GM12878 (cell line): Measurements from ENCODE around the gene MYO16.

ENCODE experiments used
- RAD21 ChIP-seq: IDR thresholded peaks from 2 replicates; pipeline ENCODE4 v1.6.1; 2011; ENCODE audit warnings: mild to moderate bottlenecking, low read depth, low read length, moderate library complexity; ENCODE audit not compliant: insufficient read depth
- SIN3A ChIP-seq: IDR thresholded peaks from 2 replicates; pipeline ENCODE4 v1.6.1; 2012; ENCODE audit warnings: low read depth, low read length, improper control_type of control experiment
- SP1 ChIP-seq: IDR thresholded peaks from one replicate; pipeline ENCODE4 v1.6.1; 2011; ENCODE audit warnings: low read depth, low read length
- YY1 ChIP-seq: IDR thresholded peaks from 2 replicates; pipeline ENCODE4 v1.6.1; 2011; ENCODE audit warnings: low read depth, mild to moderate bottlenecking, low read length
- TF ChIP-seq, protein P1 (sequence below), 3 experiments: IDR thresholded peaks in 2 of 3; conservative IDR thresholded peaks in 1 of 3; 2 replicates each; pipeline ENCODE4 v1.5.1; 2011; ENCODE audit warnings: low read depth in 3 of 3, low read length in 3 of 3, mild to moderate bottlenecking in 3 of 3, control low read depth in 2 of 3, moderate library complexity in 2 of 3, inconsistent platforms in 1 of 3, mixed read lengths in 1 of 3; ENCODE audit not compliant: control insufficient read depth in 2 of 3, insufficient read depth in 1 of 3; ENCODE audit errors: extremely low read depth in 1 of 3

- TF ChIP-seq, protein P1, sequence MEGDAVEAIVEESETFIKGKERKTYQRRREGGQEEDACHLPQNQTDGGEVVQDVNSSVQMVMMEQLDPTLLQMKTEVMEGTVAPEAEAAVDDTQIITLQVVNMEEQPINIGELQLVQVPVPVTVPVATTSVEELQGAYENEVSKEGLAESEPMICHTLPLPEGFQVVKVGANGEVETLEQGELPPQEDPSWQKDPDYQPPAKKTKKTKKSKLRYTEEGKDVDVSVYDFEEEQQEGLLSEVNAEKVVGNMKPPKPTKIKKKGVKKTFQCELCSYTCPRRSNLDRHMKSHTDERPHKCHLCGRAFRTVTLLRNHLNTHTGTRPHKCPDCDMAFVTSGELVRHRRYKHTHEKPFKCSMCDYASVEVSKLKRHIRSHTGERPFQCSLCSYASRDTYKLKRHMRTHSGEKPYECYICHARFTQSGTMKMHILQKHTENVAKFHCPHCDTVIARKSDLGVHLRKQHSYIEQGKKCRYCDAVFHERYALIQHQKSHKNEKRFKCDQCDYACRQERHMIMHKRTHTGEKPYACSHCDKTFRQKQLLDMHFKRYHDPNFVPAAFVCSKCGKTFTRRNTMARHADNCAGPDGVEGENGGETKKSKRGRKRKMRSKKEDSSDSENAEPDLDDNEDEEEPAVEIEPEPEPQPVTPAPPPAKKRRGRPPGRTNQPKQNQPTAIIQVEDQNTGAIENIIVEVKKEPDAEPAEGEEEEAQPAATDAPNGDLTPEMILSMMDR (IDR thresholded peaks at IDR 0.05 in 2 of 3, conservative IDR thresholded peaks at IDR 0.05 in 1 of 3; ENCODE audit: control insufficient read depth in 2 of 3, extremely low read depth in 1 of 3, insufficient read depth in 1 of 3, low read depth in 3 of 3, low read length in 3 of 3): no peak
- TF ChIP-seq SIN3A: no peak
- TF ChIP-seq YY1: no peak
- TF ChIP-seq RAD21: no peak
- no peak for TF ChIP-seq SP1
Observed at GRCh38 chr13:108795841-108796240, 166.4 kb downstream of the MYO16 start.
